Muscle of back (tissue), 11 donors: Measurements from ENCODE around the gene MRPL4. TPM values are rescaled to one million over a fixed set of nuclear protein-coding genes. Genes with fewer than 3 reads are reported as not detected.
"Not testable (repeated sequence)": the region's sequence is repeated elsewhere in the genome, so short reads cannot be mapped to it uniquely, and the experiment has no call there.

ENCODE experiments used
- DNase-seq, 3 donors: peaks; one replicate each; pipeline versions ENCODE4 v3.0.0 to v3.0.0-alpha.2; 2013
- polyA plus RNA-seq, 10 donors: library from polyadenylated mRNA; unstranded; fragments of 120-200 nt; gene quantifications; one replicate each; pipeline ENCODE4 v1.2.1, GENCODE V29; 2013; ENCODE audit not compliant: insufficient read length in 10 of 10

MRPL4 gene
- polyA plus RNA-seq, 10 donors: 21.8 to 39.6 (median 30.0) TPM

GRCh38 chr19:10228393-10228792 lies 23.6 kb upstream of the MRPL4 start:
- no peak for DNase-seq

- peak in 2 of 3 donors; percentile 30 to 74 for DNase-seq
Observed at GRCh38 chr19:10228920-10229319, 23.1 kb upstream of the MRPL4 start.

- DNase-seq: peak; percentile 25 to 82 (median 72)
Observed at GRCh38 chr19:10230173-10230860, 21.7 kb upstream of the MRPL4 start.

- peak; percentile 65 to 95 (median 86) for DNase-seq
Observed at GRCh38 chr19:10230861-10231611, 21.0 kb upstream of the MRPL4 start, which contains the start of gene S1PR2. Gene S1PR2, minus strand, starts transcription at chr19:10231331. Its CDS starts 6,426 bp downstream, at chr19:10224905.

GRCh38 chr19:10231612-10232228 lies 20.3 kb upstream of the MRPL4 start:
- DNase-seq: no peak

GRCh38 chr19:10233946-10234345 lies 18.1 kb upstream of the MRPL4 start:
- no peak for DNase-seq

- no peak for DNase-seq
Observed at GRCh38 chr19:10235003-10235402, 17.0 kb upstream of the MRPL4 start.

- not testable (repeated sequence) for DNase-seq
Observed at GRCh38 chr19:10235409-10235808, 16.6 kb upstream of the MRPL4 start.

- no peak for DNase-seq
Observed at GRCh38 chr19:10237702-10238101, 14.3 kb upstream of the MRPL4 start.

GRCh38 chr19:10238172-10238783 lies 13.7 kb upstream of the MRPL4 start:
- peak; percentile 89 to 97 (median 94) for DNase-seq

GRCh38 chr19:10241826-10242449 lies 10.1 kb upstream of the MRPL4 start:
- DNase-seq: not testable (repeated sequence)

- no peak for DNase-seq
Observed at GRCh38 chr19:10243606-10244005, 8.4 kb upstream of the MRPL4 start.

- DNase-seq: no peak
Observed at GRCh38 chr19:10245189-10245939, 6.7 kb upstream of the MRPL4 start.

GRCh38 chr19:10246511-10246910 lies 5.5 kb upstream of the MRPL4 start:
- DNase-seq: no peak

GRCh38 chr19:10252707-10253106 lies 693 bp downstream of the MRPL4 start:
- no peak for DNase-seq

- DNase-seq: no peak
Observed at GRCh38 chr19:10254244-10254643, 2.2 kb downstream of the MRPL4 start.

- no peak for DNase-seq
Observed at GRCh38 chr19:10255358-10255757, 3.3 kb downstream of the MRPL4 start.

GRCh38 chr19:10256551-10256950 lies 4.5 kb downstream of the MRPL4 start:
- DNase-seq: no peak

GRCh38 chr19:10256970-10257615 lies 5.1 kb downstream of the MRPL4 start:
- no peak for DNase-seq

- DNase-seq: no peak
Observed at GRCh38 chr19:10258080-10258710, 6.2 kb downstream of the MRPL4 start.
